Measurements from ENCODE around the gene ATP1A4.

Gene ATP1A4

GRCh38 chr1:160129966-160130365, 21.4 kb upstream of the ATP1A4 start:
- DNase-seq, result no peak
- Histone ChIP-seq H3K4me1 (ENCODE audit: control insufficient read depth, insufficient read depth, low read length, poor library complexity, severe bottlenecking) (no peaks in the 10 kb centered on the region), H3K9me3 (ENCODE audit: control insufficient read depth, low read length) (no peaks in the 10 kb centered on the region), H3K27me3 (replicated peaks; ENCODE audit: control insufficient read depth, insufficient read depth, low read length, poor library complexity, severe bottlenecking) (no peaks in the 10 kb centered on the region), H3K36me3 (ENCODE audit: control insufficient read depth, insufficient read depth, low read length) (no peaks in the 10 kb centered on the region), H3K27ac (ENCODE audit: insufficient read depth, low read length, poor library complexity, severe bottlenecking) (no peak overlapping the region), H3K4me3 (ENCODE audit: insufficient read depth, low read depth, low read length, poor library complexity, severe bottlenecking) (no peak overlapping the region)

- DNase-seq, result no peak
Observed at GRCh38 chr1:160130486-160130885, 20.9 kb upstream of the ATP1A4 start.

GRCh38 chr1:160130939-160131338, 20.5 kb upstream of the ATP1A4 start:
- Histone ChIP-seq H3K36me3 (ENCODE audit: control insufficient read depth, insufficient read depth, low read length) (no peaks in the 10 kb centered on the region), H3K27me3 (replicated peaks; ENCODE audit: control insufficient read depth, insufficient read depth, low read length, poor library complexity, severe bottlenecking) (no peaks in the 10 kb centered on the region)

More at GRCh38 chr1:160130486-160130885, 20.9 kb upstream of the ATP1A4 start:
- no peaks in the 10 kb centered on the region for H3K27me3 ChIP-seq (replicated peaks; ENCODE audit: control insufficient read depth, insufficient read depth, low read length, poor library complexity, severe bottlenecking)
- H3K9me3 ChIP-seq (ENCODE audit: control insufficient read depth, low read length), result no peaks in the 10 kb centered on the region
- no peaks in the 10 kb centered on the region for H3K4me1 ChIP-seq (ENCODE audit: control insufficient read depth, insufficient read depth, low read length, poor library complexity, severe bottlenecking)
- no peaks in the 10 kb centered on the region for H3K36me3 ChIP-seq (ENCODE audit: control insufficient read depth, insufficient read depth, low read length)
- H3K27ac ChIP-seq (ENCODE audit: insufficient read depth, low read length, poor library complexity, severe bottlenecking), result no peak overlapping the region
- H3K4me3 ChIP-seq (ENCODE audit: insufficient read depth, low read depth, low read length, poor library complexity, severe bottlenecking), result no peak overlapping the region

GRCh38 chr1:160131803-160132565, 19.4 kb upstream of the ATP1A4 start:
- H3K9me3 ChIP-seq (ENCODE audit: control insufficient read depth, low read length), result no peaks in the 10 kb centered on the region
- H3K4me1 ChIP-seq (ENCODE audit: control insufficient read depth, insufficient read depth, low read length, poor library complexity, severe bottlenecking), result no peaks in the 10 kb centered on the region
- H3K36me3 ChIP-seq (ENCODE audit: control insufficient read depth, insufficient read depth, low read length), result no peaks in the 10 kb centered on the region
- no peak for DNase-seq
- no peak overlapping the region for H3K4me3 ChIP-seq (ENCODE audit: insufficient read depth, low read depth, low read length, poor library complexity, severe bottlenecking)
- H3K27me3 ChIP-seq (replicated peaks; ENCODE audit: control insufficient read depth, insufficient read depth, low read length, poor library complexity, severe bottlenecking), result no peaks in the 10 kb centered on the region
- no peak overlapping the region for H3K27ac ChIP-seq (ENCODE audit: insufficient read depth, low read length, poor library complexity, severe bottlenecking)

More at GRCh38 chr1:160130939-160131338, 20.5 kb upstream of the ATP1A4 start:
- no peaks in the 10 kb centered on the region for H3K9me3 ChIP-seq (ENCODE audit: control insufficient read depth, low read length)
- H3K4me1 ChIP-seq (ENCODE audit: control insufficient read depth, insufficient read depth, low read length, poor library complexity, severe bottlenecking), result no peaks in the 10 kb centered on the region
- no peak overlapping the region for H3K27ac ChIP-seq (ENCODE audit: insufficient read depth, low read length, poor library complexity, severe bottlenecking)
- no peak overlapping the region for H3K4me3 ChIP-seq (ENCODE audit: insufficient read depth, low read depth, low read length, poor library complexity, severe bottlenecking)
- no peak for DNase-seq

GRCh38 chr1:160133990-160134770, 17.2 kb upstream of the ATP1A4 start:
- no peak for DNase-seq
- Histone ChIP-seq H3K36me3 (ENCODE audit: control insufficient read depth, insufficient read depth, low read length) (no peaks in the 10 kb centered on the region), H3K27ac (ENCODE audit: insufficient read depth, low read length, poor library complexity, severe bottlenecking) (no peak overlapping the region), H3K4me1 (ENCODE audit: control insufficient read depth, insufficient read depth, low read length, poor library complexity, severe bottlenecking) (no peaks in the 10 kb centered on the region), H3K9me3 (ENCODE audit: control insufficient read depth, low read length) (no peaks in the 10 kb centered on the region), H3K27me3 (replicated peaks; ENCODE audit: control insufficient read depth, insufficient read depth, low read length, poor library complexity, severe bottlenecking) (no peaks in the 10 kb centered on the region), H3K4me3 (ENCODE audit: insufficient read depth, low read depth, low read length, poor library complexity, severe bottlenecking) (no peak overlapping the region)

GRCh38 chr1:160134791-160135572, 16.4 kb upstream of the ATP1A4 start:
- Histone ChIP-seq H3K27me3 (replicated peaks; ENCODE audit: control insufficient read depth, insufficient read depth, low read length, poor library complexity, severe bottlenecking) (no peaks in the 10 kb centered on the region), H3K9me3 (ENCODE audit: control insufficient read depth, low read length) (no peaks in the 10 kb centered on the region), H3K4me1 (ENCODE audit: control insufficient read depth, insufficient read depth, low read length, poor library complexity, severe bottlenecking) (no peaks in the 10 kb centered on the region), H3K27ac (ENCODE audit: insufficient read depth, low read length, poor library complexity, severe bottlenecking) (no peak overlapping the region), H3K36me3 (ENCODE audit: control insufficient read depth, insufficient read depth, low read length) (no peaks in the 10 kb centered on the region), H3K4me3 (ENCODE audit: insufficient read depth, low read depth, low read length, poor library complexity, severe bottlenecking) (no peak overlapping the region)
- DNase-seq, result no peak

GRCh38 chr1:160136121-160136925, 15.1 kb upstream of the ATP1A4 start:
- Histone ChIP-seq H3K4me3 (ENCODE audit: insufficient read depth, low read depth, low read length, poor library complexity, severe bottlenecking) (no peak overlapping the region), H3K4me1 (ENCODE audit: control insufficient read depth, insufficient read depth, low read length, poor library complexity, severe bottlenecking) (no peaks in the 10 kb centered on the region), H3K9me3 (ENCODE audit: control insufficient read depth, low read length) (no peaks in the 10 kb centered on the region), H3K27ac (ENCODE audit: insufficient read depth, low read length, poor library complexity, severe bottlenecking) (no peak overlapping the region), H3K36me3 (ENCODE audit: control insufficient read depth, insufficient read depth, low read length) (no peaks in the 10 kb centered on the region), H3K27me3 (replicated peaks; ENCODE audit: control insufficient read depth, insufficient read depth, low read length, poor library complexity, severe bottlenecking) (no peaks in the 10 kb centered on the region)
- no peak for DNase-seq

- no peaks in the 10 kb centered on the region for H3K27me3 ChIP-seq (replicated peaks; ENCODE audit: control insufficient read depth, insufficient read depth, low read length, poor library complexity, severe bottlenecking)
- H3K4me1 ChIP-seq (ENCODE audit: control insufficient read depth, insufficient read depth, low read length, poor library complexity, severe bottlenecking), result no peaks in the 10 kb centered on the region
- no peak overlapping the region for H3K27ac ChIP-seq (ENCODE audit: insufficient read depth, low read length, poor library complexity, severe bottlenecking)
- no peak for DNase-seq
- no peaks in the 10 kb centered on the region for H3K36me3 ChIP-seq (ENCODE audit: control insufficient read depth, insufficient read depth, low read length)
- H3K9me3 ChIP-seq (ENCODE audit: control insufficient read depth, low read length), result no peaks in the 10 kb centered on the region
- no peak overlapping the region for H3K4me3 ChIP-seq (ENCODE audit: insufficient read depth, low read depth, low read length, poor library complexity, severe bottlenecking)
Observed at GRCh38 chr1:160136926-160137200, 14.5 kb upstream of the ATP1A4 start.

- no peak for DNase-seq
- no peak overlapping the region for H3K4me3 ChIP-seq (ENCODE audit: insufficient read depth, low read depth, low read length, poor library complexity, severe bottlenecking)
- H3K9me3 ChIP-seq (ENCODE audit: control insufficient read depth, low read length), result no peaks in the 10 kb centered on the region
- no peaks in the 10 kb centered on the region for H3K4me1 ChIP-seq (ENCODE audit: control insufficient read depth, insufficient read depth, low read length, poor library complexity, severe bottlenecking)
- no peaks in the 10 kb centered on the region for H3K36me3 ChIP-seq (ENCODE audit: control insufficient read depth, insufficient read depth, low read length)
- no peak overlapping the region for H3K27ac ChIP-seq (ENCODE audit: insufficient read depth, low read length, poor library complexity, severe bottlenecking)
- H3K27me3 ChIP-seq (replicated peaks; ENCODE audit: control insufficient read depth, insufficient read depth, low read length, poor library complexity, severe bottlenecking), result no peaks in the 10 kb centered on the region
Observed at GRCh38 chr1:160137216-160137862, 14.1 kb upstream of the ATP1A4 start.

Data from effector memory CD4-positive, alpha-beta T cell (primary cell).